H1 (cell line): ENCODE data around the gene NR1I2. TPM values are rescaled to one million over a fixed set of nuclear protein-coding genes. Genes with fewer than 3 reads are reported as not detected.

Source experiments
- CTCF ChIA-PET: fragments of 300-600 bp; sonication (Branson Sonifier 250); formaldehyde crosslinking; loops from one replicate; lab custom pipeline; 2021; ENCODE audit not compliant: partially characterized antibody; lab: Charles Lee
- POLR2A ChIA-PET: fragments of 300-600 bp; sonication (Branson Sonifier 250); formaldehyde crosslinking; loops from one replicate; lab custom pipeline; 2021; ENCODE audit warnings: inconsistent platforms; ENCODE audit not compliant: partially characterized antibody; lab: Charles Lee
- DNase-seq, 2 experiments: peaks; one replicate each; pipeline versions ENCODE4 v3.0.0 to v3.0.0-alpha.2; 2010 to 2022; ENCODE audit warnings: low spot score in 2 of 2, low read depth in 1 of 2, mixed read lengths in 1 of 2
- FAIRE-seq: peaks from 2 replicates; lab custom pipeline; 2011; peaks lifted over from hg19 to GRCh38; lab: Jason Lieb, UNC
- H2AFZ ChIP-seq: 2 replicates; pipeline ENCODE4 v1.8.1; 2012; ENCODE audit warnings: low read length, inconsistent platforms
- H2AK5ac ChIP-seq: 2 replicates; pipeline ENCODE4 v1.6.1; 2013; ENCODE audit warnings: low read depth, low read length
- H2BK120ac ChIP-seq: replicated peaks from 2 replicates; pipeline ENCODE3; 2013; ENCODE audit warnings: low read depth, low read length, inconsistent platforms
- H2BK12ac ChIP-seq: 2 replicates; pipeline ENCODE4 v1.6.1; 2013; ENCODE audit warnings: low read depth, low read length
- H2BK15ac ChIP-seq: 2 replicates; pipeline ENCODE4 v1.6.1; 2013; ENCODE audit warnings: low read length
- H2BK20ac ChIP-seq: 2 replicates; pipeline ENCODE4 v1.6.1; 2013; ENCODE audit warnings: low read length
- H2BK5ac ChIP-seq: 2 replicates; pipeline ENCODE4 v1.6.1; 2013; ENCODE audit warnings: low read depth, low read length
- H3K14ac ChIP-seq: 2 replicates; pipeline ENCODE4 v1.6.1; 2013; ENCODE audit warnings: inconsistent platforms; ENCODE audit not compliant: insufficient read length
- H3K18ac ChIP-seq: 2 replicates; pipeline ENCODE4 v1.6.1; 2013; ENCODE audit warnings: low read length; ENCODE audit errors: extremely low read depth
- H3K23ac ChIP-seq: 2 replicates; pipeline ENCODE4 v1.6.1; 2013; ENCODE audit warnings: inconsistent platforms; ENCODE audit not compliant: insufficient read length
- H3K23me2 ChIP-seq: 2 replicates; pipeline ENCODE4 v1.6.1; 2013; ENCODE audit warnings: low read depth, low read length
- H3K27ac ChIP-seq: 2 replicates; pipeline ENCODE4 v1.6.1; 2011; ENCODE audit warnings: low read depth, low read length, inconsistent platforms
- H3K27me3 ChIP-seq, 4 experiments: replicated peaks in 1 of 4; 1 replicate in 1 of 4; 2 replicates in 3 of 4; pipeline versions ENCODE4 v1.6.1 to v1.8.1; 2011 to 2013; ENCODE audit warnings: low read length in 3 of 4, mild to moderate bottlenecking in 3 of 4, inconsistent platforms in 2 of 4, mixed read lengths in 2 of 4, moderate library complexity in 1 of 4; ENCODE audit not compliant: control insufficient read depth in 3 of 4, insufficient read depth in 3 of 4; ENCODE audit errors: extremely low read depth in 1 of 4
- H3K36me3 ChIP-seq, 4 experiments: 2 replicates each; pipeline versions ENCODE4 v1.6.1 to v1.8.1; 2011 to 2013; ENCODE audit warnings: mild to moderate bottlenecking in 4 of 4, low read length in 3 of 4, moderate library complexity in 2 of 4, control low read depth in 1 of 4, inconsistent platforms in 1 of 4; ENCODE audit not compliant: insufficient read depth in 4 of 4, control insufficient read depth in 2 of 4
- H3K4ac ChIP-seq: replicated peaks from 2 replicates; pipeline ENCODE3; 2013; ENCODE audit warnings: low read length, low read depth, mixed read lengths, inconsistent platforms; ENCODE audit not compliant: insufficient read length
- H3K4me1 ChIP-seq, 4 experiments: replicated peaks in 1 of 4; 1 replicate in 1 of 4; 2 replicates in 3 of 4; pipeline versions ENCODE4 v1.6.1 to v1.8.1; 2011 to 2013; ENCODE audit warnings: low read length in 3 of 4, inconsistent platforms in 2 of 4, mixed read lengths in 1 of 4; ENCODE audit not compliant: insufficient read depth in 4 of 4, control insufficient read depth in 3 of 4
- H3K4me2 ChIP-seq, 2 experiments: 2 replicates each; pipeline versions ENCODE4 v1.6.1 to v1.8.1; 2011 to 2013; ENCODE audit warnings: low read depth in 2 of 2, low read length in 2 of 2, control low read depth in 1 of 2, inconsistent platforms in 1 of 2, mild to moderate bottlenecking in 1 of 2; ENCODE audit not compliant: insufficient read depth in 1 of 2
- H3K4me3 ChIP-seq, 4 experiments: fragments of 200-600, 300-600 bp in 1 of 4; sonication (generic), shearing (Covaris generic), sonication (Bioruptor Twin) in 1 of 4; 2 replicates each; pipeline versions ENCODE4 v1.5.1 to v1.8.1; 2011 to 2016; ENCODE audit warnings: low read length in 4 of 4, low read depth in 3 of 4, control low read depth in 2 of 4, inconsistent platforms in 2 of 4, mild to moderate bottlenecking in 2 of 4, mixed read lengths in 1 of 4, moderate library complexity in 1 of 4; ENCODE audit not compliant: insufficient read depth in 2 of 4; ENCODE audit errors: extremely low read depth in 1 of 4
- H3K56ac ChIP-seq: replicated peaks from 2 replicates; pipeline ENCODE3; 2013; ENCODE audit warnings: low read depth, mild to moderate bottlenecking, mixed read lengths, low read length, inconsistent platforms; ENCODE audit not compliant: insufficient read length
- H3K79me1 ChIP-seq: 2 replicates; pipeline ENCODE4 v1.6.1; 2013; ENCODE audit warnings: low read depth, low read length, control low read depth
- H3K79me2 ChIP-seq, 2 experiments: 2 replicates each; pipeline versions ENCODE4 v1.6.1 to v1.8.1; 2012 to 2013; ENCODE audit warnings: low read length in 2 of 2, mild to moderate bottlenecking in 2 of 2, inconsistent platforms in 1 of 2; ENCODE audit not compliant: insufficient read depth in 2 of 2, control insufficient read depth in 1 of 2
- H3K9ac ChIP-seq, 4 experiments: replicated peaks in 1 of 4; 1 replicate in 1 of 4; 2 replicates in 3 of 4; pipeline versions ENCODE4 v1.6.1 to v1.8.1; 2011 to 2013; ENCODE audit warnings: low read depth in 3 of 4, low read length in 3 of 4, control low read depth in 2 of 4, mild to moderate bottlenecking in 2 of 4, moderate library complexity in 2 of 4, inconsistent platforms in 1 of 4; ENCODE audit errors: extremely low read depth in 1 of 4
- H3K9me3 ChIP-seq, 2 experiments: 2 replicates each; pipeline versions ENCODE4 v1.6.1 to v1.8.1; 2012 to 2013; ENCODE audit warnings: mild to moderate bottlenecking in 2 of 2, moderate library complexity in 2 of 2, control low read depth in 1 of 2, inconsistent platforms in 1 of 2, low read depth in 1 of 2, low read length in 1 of 2, mixed read lengths in 1 of 2; ENCODE audit not compliant: insufficient read depth in 2 of 2
- H4K20me1 ChIP-seq, 2 experiments: replicated peaks in 1 of 2; 2 replicates each; pipeline versions ENCODE3 to v1.8.1; 2011 to 2013; ENCODE audit warnings: inconsistent platforms in 2 of 2, low read length in 2 of 2, mild to moderate bottlenecking in 1 of 2; ENCODE audit not compliant: insufficient read depth in 2 of 2, control insufficient read depth in 1 of 2
- H4K5ac ChIP-seq: 2 replicates; pipeline ENCODE4 v1.6.1; 2013; ENCODE audit warnings: low read length, low read depth, mixed read lengths, inconsistent platforms; ENCODE audit not compliant: insufficient read length
- H4K8ac ChIP-seq: 2 replicates; pipeline ENCODE4 v1.8.0; 2013; ENCODE audit warnings: mild to moderate bottlenecking, moderate library complexity, low read length, inconsistent platforms; ENCODE audit not compliant: insufficient read depth; ENCODE audit errors: extremely low read depth
- H4K91ac ChIP-seq: replicated peaks from 2 replicates; pipeline ENCODE3; 2013; ENCODE audit warnings: low read length, mixed read lengths, inconsistent platforms; ENCODE audit not compliant: insufficient read length
- BCL11A ChIP-seq, 2 experiments: IDR thresholded peaks; one replicate each; pipeline ENCODE4 v1.6.1; 2011; ENCODE audit warnings: low read depth in 2 of 2, low read length in 2 of 2, mild to moderate bottlenecking in 2 of 2
- CHD2 ChIP-seq: IDR thresholded peaks from 2 replicates; pipeline ENCODE4 v1.6.1; 2012; ENCODE audit warnings: low read length, improper control_type of control experiment
- FOSL1 ChIP-seq: IDR thresholded peaks from 2 replicates; pipeline ENCODE4 v1.6.1; 2011; ENCODE audit warnings: mild to moderate bottlenecking, low read depth, low read length, moderate library complexity; ENCODE audit not compliant: insufficient read depth
- JUND ChIP-seq: IDR thresholded peaks from 2 replicates; pipeline ENCODE4 v1.6.1; 2011; ENCODE audit warnings: mild to moderate bottlenecking, improper control_type of control experiment, low read length
- RAD21 ChIP-seq, 2 experiments: IDR thresholded peaks in 1 of 2; conservative IDR thresholded peaks in 1 of 2; 2 replicates each; pipeline ENCODE4 v1.6.1; 2011; ENCODE audit warnings: low read depth in 2 of 2, low read length in 2 of 2, improper control_type of control experiment in 1 of 2, inconsistent platforms in 1 of 2, mild to moderate bottlenecking in 1 of 2, moderate library complexity in 1 of 2
- RFX5 ChIP-seq: IDR thresholded peaks from 2 replicates; pipeline ENCODE4 v1.6.1; 2011; ENCODE audit warnings: low read depth, low read length, improper control_type of control experiment, borderline replicate concordance
- SAP30 ChIP-seq: fragments of 300-600 bp; sonication (generic); IDR thresholded peaks from 2 replicates; pipeline ENCODE4 v1.7.1; 2012; ENCODE audit warnings: low read length, moderate library complexity, mild to moderate bottlenecking, inconsistent platforms; ENCODE audit not compliant: insufficient read depth, insufficient replicate concordance
- SRF ChIP-seq: IDR thresholded peaks from 2 replicates; pipeline ENCODE4 v1.6.1; 2011; ENCODE audit warnings: mild to moderate bottlenecking, low read depth, low read length, moderate library complexity
- WGBS, 2 experiments: shearing (Covaris generic) in 1 of 2; methylation state at CpG; one replicate each; pipeline versions ENCODE4 v1.1.6 to v1.1.7; 2013 to 2015; ENCODE audit warnings: low lambda C conversion rate in 2 of 2, mixed read lengths in 2 of 2, inconsistent platforms in 1 of 2, low coverage in 1 of 2, missing lambda C conversion rate in 1 of 2; ENCODE audit not compliant: insufficient replicate concordance in 2 of 2, insufficient coverage in 1 of 2, insufficient read length in 1 of 2; ENCODE audit errors: extremely low coverage in 1 of 2, missing lambda C conversion rate in 1 of 2; 5-methylcytosine and 5-hydroxymethylcytosine counted together
- polyA plus RNA-seq, 7 experiments: library from polyadenylated mRNA; depleted of rRNA in 3 of 7; stranded (reverse) in 5 of 7; unstranded in 2 of 7; fragments of >200 nt in 5 of 7; fragments of 200-250 nt in 2 of 7; gene quantifications; 1 replicate in 5 of 7; 2 replicates in 1 of 7; 4 replicates in 1 of 7; pipeline versions ENCODE4 v1.2.1 to v1.2.3, GENCODE V29; 2011 to 2013; ENCODE audit warnings: missing spikeins in 2 of 7, mixed read lengths in 2 of 7
- total RNA-seq: library from RNA; stranded (reverse); fragmentation: NEBNext Ultra II Directional; extraction: Animal tissue kit (Norgen Biotek cat#: 25700); gene quantifications from 2 replicates; pipeline ENCODE4 v1.2.1, GENCODE V29; 2021

NR1I2 gene
- total and polyA plus RNA-seq, 2 of the 8 experiments (the other 6 are each of a cell fraction or from before 2014, with no cell fraction given) = 0.28 to 1.8 TPM

- Histone ChIP-seq H3K56ac (no peak overlapping the region), H3K4me3 (no peak overlapping the region), H2BK15ac (no peak overlapping the region), H3K79me1 (no peaks in the 10 kb centered on the region), H3K14ac (no peak overlapping the region), H4K91ac (no peak overlapping the region), H3K18ac (no peak overlapping the region), H2BK12ac (no peak overlapping the region), H3K79me2 (no peaks in the 10 kb centered on the region), H3K27me3 (no peaks in the 10 kb centered on the region), H2AFZ (no peak overlapping the region), H3K36me3 (peaks cover 4 to 33% (median 17%) of the 10 kb centered on the region in 4 experiments; a peak in 7 of 8 replicates), H4K8ac (no peak overlapping the region), H3K23ac (no peak overlapping the region), H4K5ac (no peak overlapping the region), H2BK5ac (no peak overlapping the region), H4K20me1 (peaks cover 0 to 1% of the 10 kb centered on the region in 2 experiments), H3K9ac (no peak overlapping the region)
- ChIA-PET POLR2A (no interaction called here), CTCF (no interaction called here)
- FAIRE-seq (no peak), DNase-seq (no peak)
- TF ChIP-seq SRF (no peak), JUND (no peak), CHD2 (no peak), SAP30 (no peak), FOSL1 (no peak), RFX5 (no peak), BCL11A (IDR thresholded peaks at IDR 0.05; ENCODE audit: low read depth in 2 of 2, low read length in 2 of 2) (no peak), RAD21 (IDR thresholded peaks at IDR 0.05 in 1 of 2, conservative IDR thresholded peaks at IDR 0.05 in 1 of 2; ENCODE audit: low read depth in 2 of 2, low read length in 2 of 2) (no peak)
- TF ChIP-seq, all 59 proteins: peak for 0
- Histone ChIP-seq H2AK5ac (no peak overlapping the region), H3K27ac (no peak overlapping the region), H2BK20ac (no peak overlapping the region), H3K9me3 (peaks cover 0 to 7% of the 10 kb centered on the region in 2 experiments; a peak in 1 of 4 replicates), H3K4me2 (no peak overlapping the region), H3K4ac (no peak overlapping the region), H3K23me2 (no peaks in the 10 kb centered on the region), H2BK120ac (no peak overlapping the region), H3K4me1 (no peaks in the 10 kb centered on the region)
- WGBS, 2 experiments = 95% methylated on average over 2 of the region's 2 CpGs; no CpG with 5 or more reads in 1 of the 2 experiments
These were observed 79.8 kb downstream of the NR1I2 start for GRCh38 chr3:119861681-119862080.
